WTC11 (cell line): ENCODE measurements around the gene SCAND1.

Source experiments
- CBFB ChIP-seq: sonication (generic); formaldehyde crosslinking; IDR thresholded peaks from 2 replicates; pipeline ENCODE4 v1.8.1; 2022; ENCODE audit warnings: mild to moderate bottlenecking, low read depth, missing genetic modification reagents
- CREM ChIP-seq: sonication (generic); formaldehyde crosslinking; IDR thresholded peaks from 2 replicates; pipeline ENCODE4 v1.8.1; 2022; ENCODE audit warnings: mild to moderate bottlenecking, missing genetic modification reagents, moderate library complexity
- CTCF ChIP-seq: fragments of 200-600 bp; IDR thresholded peaks from 2 replicates; pipeline ENCODE4 v1.8.0; 2022; ENCODE audit warnings: antibody characterized with exemption
- JUN ChIP-seq: sonication (generic); formaldehyde crosslinking; IDR thresholded peaks from 2 replicates; pipeline ENCODE4 v1.8.0; 2023; ENCODE audit warnings: mild to moderate bottlenecking, missing genetic modification reagents
- NR2C2 ChIP-seq: sonication (generic); formaldehyde crosslinking; IDR thresholded peaks from 2 replicates; pipeline ENCODE4 v1.8.0; 2022; ENCODE audit warnings: mild to moderate bottlenecking, missing genetic modification reagents
- TCF7 ChIP-seq: sonication (generic); formaldehyde crosslinking; IDR thresholded peaks from 2 replicates; pipeline ENCODE4 v1.8.0; 2022; ENCODE audit warnings: mild to moderate bottlenecking, low read depth, missing genetic modification reagents, moderate library complexity
- TF ChIP-seq, protein P1 (sequence below): sonication (generic); formaldehyde crosslinking; IDR thresholded peaks from 2 replicates; pipeline ENCODE4 v1.8.1; 2023; ENCODE audit warnings: mild to moderate bottlenecking, missing genetic modification reagents, moderate library complexity

DNA sequence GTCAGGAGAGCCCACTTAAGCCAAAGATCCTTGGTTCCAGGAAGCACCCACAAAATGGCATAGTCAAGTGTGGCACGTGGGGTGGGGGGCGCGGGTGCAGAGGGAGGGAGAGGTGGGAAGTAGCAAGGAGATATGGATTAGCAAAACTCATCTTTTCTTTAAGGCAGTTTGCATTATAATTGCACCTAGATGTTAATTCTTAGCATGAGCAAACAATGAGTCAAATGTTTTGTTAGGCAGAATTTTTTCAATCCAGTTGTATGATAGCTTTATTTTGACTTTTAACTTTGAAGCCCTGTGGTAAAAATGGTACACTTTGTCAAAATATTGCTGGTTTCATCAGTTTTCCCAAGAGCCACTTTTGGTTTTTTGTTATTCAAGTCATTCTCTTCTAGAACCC lies 15.0 kb downstream of the SCAND1 start:
- no peak for TF ChIP-seq TCF7 (CRISPR knock-in tag)
- TF ChIP-seq CTCF = no peak
- TF ChIP-seq JUN (CRISPR knock-in tag) = no peak
- TF ChIP-seq, protein P1, sequence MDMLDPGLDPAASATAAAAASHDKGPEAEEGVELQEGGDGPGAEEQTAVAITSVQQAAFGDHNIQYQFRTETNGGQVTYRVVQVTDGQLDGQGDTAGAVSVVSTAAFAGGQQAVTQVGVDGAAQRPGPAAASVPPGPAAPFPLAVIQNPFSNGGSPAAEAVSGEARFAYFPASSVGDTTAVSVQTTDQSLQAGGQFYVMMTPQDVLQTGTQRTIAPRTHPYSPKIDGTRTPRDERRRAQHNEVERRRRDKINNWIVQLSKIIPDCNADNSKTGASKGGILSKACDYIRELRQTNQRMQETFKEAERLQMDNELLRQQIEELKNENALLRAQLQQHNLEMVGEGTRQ (CRISPR knock-in tag) = no peak
- no peak for TF ChIP-seq NR2C2 (CRISPR knock-in tag)
- no peak for TF ChIP-seq CBFB (CRISPR knock-in tag)
- TF ChIP-seq CREM (CRISPR knock-in tag) = no peak
